ENCODE measurements around the gene MAF. TPM values are rescaled to one million over a fixed set of nuclear protein-coding genes. Genes with fewer than 3 reads are reported as not detected.
A peak's percentile ranks its signal among the peaks of the same experiment; 100 is the strongest.

The MAF gene
- total RNA-seq, 4 donors from 2014 or later, result 11.0 to 92.6 (median 26.3) TPM

- H3K27me3 ChIP-seq, result no peaks in the 10 kb centered on the region
- H3K4me3 ChIP-seq, result peak overlapping the region; percentile 78 to 82
- H3K27ac ChIP-seq, result peak overlapping the region; percentile 96 to 98
- peak; percentile 64 to 71 for DNase-seq
- TF ChIP-seq POLR2A (IDR thresholded peaks at IDR 0.05) (no peak), CTCF (IDR thresholded peaks at IDR 0.05) (peak in 1 of 4 experiments; percentile 30)
- H3K36me3 ChIP-seq, result no peaks in the 10 kb centered on the region
- H3K9me3 ChIP-seq, result no peaks in the 10 kb centered on the region
- H3K4me1 ChIP-seq, result peaks cover 0 to 4% of the 10 kb centered on the region in 2 donors
- intact Hi-C loops (cut with DNase I; ENCODE audit: low total_unique reads), result no loop called here
Measured at GRCh38 chr16:79598348-79599181, 2.0 kb downstream of the MAF start.

GRCh38 chr16:79598063-79598347, 2.5 kb downstream of the MAF start:
- H3K36me3 ChIP-seq, result no peaks in the 10 kb centered on the region
- peaks cover 0 to 4% of the 10 kb centered on the region in 2 donors for H3K4me1 ChIP-seq
- no peaks in the 10 kb centered on the region for H3K27me3 ChIP-seq
- TF ChIP-seq POLR2A (IDR thresholded peaks at IDR 0.05), result no peak
- no peak for DNase-seq
- peak overlapping the region; percentile 78 to 82 for H3K4me3 ChIP-seq
- intact Hi-C loops (cut with DNase I; ENCODE audit: low total_unique reads), result no loop called here
- H3K9me3 ChIP-seq, result no peaks in the 10 kb centered on the region
- peak overlapping the region; percentile 96 to 98 for H3K27ac ChIP-seq

GRCh38 chr16:79597277-79598062, 3.1 kb downstream of the MAF start:
- no peak for DNase-seq
- H3K27me3 ChIP-seq, result no peaks in the 10 kb centered on the region
- H3K9me3 ChIP-seq, result no peaks in the 10 kb centered on the region
- H3K27ac ChIP-seq, result peak overlapping the region; percentile 96 to 98
- no peaks in the 10 kb centered on the region for H3K36me3 ChIP-seq
- no peak for TF ChIP-seq CTCF (IDR thresholded peaks at IDR 0.05)
- no peak for TF ChIP-seq POLR2A (IDR thresholded peaks at IDR 0.05)
- peaks cover 0 to 4% of the 10 kb centered on the region in 2 donors for H3K4me1 ChIP-seq
- intact Hi-C loops (cut with DNase I; ENCODE audit: low total_unique reads), result no loop called here
- H3K4me3 ChIP-seq, result peak overlapping the region; percentile 78 to 82

GRCh38 chr16:79595931-79596450, 4.5 kb downstream of the MAF start:
- Histone ChIP-seq H3K27me3 (no peaks in the 10 kb centered on the region), H3K27ac (peak overlapping the region; percentile 96 to 98), H3K4me3 (peak overlapping the region; percentile 78 to 82), H3K36me3 (no peaks in the 10 kb centered on the region), H3K9me3 (no peaks in the 10 kb centered on the region), H3K4me1 (peaks cover 0 to 4% of the 10 kb centered on the region in 2 donors)
- intact Hi-C loops (cut with DNase I; ENCODE audit: low total_unique reads), result no loop called here
- DNase-seq, result no peak
- TF ChIP-seq CTCF (IDR thresholded peaks at IDR 0.05) (no peak), POLR2A (IDR thresholded peaks at IDR 0.05) (no peak)

- TF ChIP-seq CTCF (IDR thresholded peaks at IDR 0.05) (no peak), POLR2A (IDR thresholded peaks at IDR 0.05) (no peak)
- intact Hi-C loops (cut with DNase I; ENCODE audit: low total_unique reads), result no loop called here
Measured at GRCh38 chr16:79595231-79595641, 5.3 kb downstream of the MAF start.

More at GRCh38 chr16:79595231-79595641, 5.3 kb downstream of the MAF start:
- H3K4me1 ChIP-seq, result peaks cover 0 to 4% of the 10 kb centered on the region in 2 donors
- no peak for DNase-seq
- H3K36me3 ChIP-seq, result no peaks in the 10 kb centered on the region
- no peaks in the 10 kb centered on the region for H3K9me3 ChIP-seq
- H3K4me3 ChIP-seq, result peak overlapping the region; percentile 78 to 82
- no peaks in the 10 kb centered on the region for H3K27me3 ChIP-seq
- H3K27ac ChIP-seq, result peak overlapping the region; percentile 96 to 98
